ENCODE data around the gene TCF12. TPM values are rescaled to one million over a fixed set of nuclear protein-coding genes. Genes with fewer than 3 reads are reported as not detected.
A peak's percentile ranks its signal among the peaks of the same experiment; 100 is the strongest.

TCF12 gene
- total RNA-seq, 1 donor from 2014 or later, result 194 TPM

- no peak for TF ChIP-seq CTCF (IDR thresholded peaks at IDR 0.05; ENCODE audit: unreplicated experiment)
- no peak for DNase-seq (ENCODE audit: low spot score in 2 of 2, unreplicated experiment in 2 of 2)
- H3K4me3 Mint-ChIP-seq, result no peak overlapping the region
- H3K27me3 Mint-ChIP-seq (ENCODE audit: low read depth), result no peaks in the 10 kb centered on the region
- H3K27ac Mint-ChIP-seq, result peak overlapping the region; percentile 85
- H3K9me3 Mint-ChIP-seq, result peaks cover 5% of the 10 kb centered on the region
- peaks cover 31% of the 10 kb centered on the region for H3K4me1 Mint-ChIP-seq
- peaks cover 25% of the 10 kb centered on the region for H3K36me3 Mint-ChIP-seq
Measured at GRCh38 chr15:57236561-57237300, 318.3 kb downstream of the TCF12 start.

- H3K27me3 Mint-ChIP-seq (ENCODE audit: low read depth), result no peaks in the 10 kb centered on the region
- peaks cover 31% of the 10 kb centered on the region for H3K4me1 Mint-ChIP-seq
- no peak for DNase-seq (ENCODE audit: low spot score in 2 of 2, unreplicated experiment in 2 of 2)
- H3K4me3 Mint-ChIP-seq, result no peak overlapping the region
- H3K9me3 Mint-ChIP-seq, result peaks cover 5% of the 10 kb centered on the region
- H3K36me3 Mint-ChIP-seq, result peaks cover 26% of the 10 kb centered on the region
- peak overlapping the region; percentile 85 for H3K27ac Mint-ChIP-seq
- TF ChIP-seq CTCF (IDR thresholded peaks at IDR 0.05; ENCODE audit: unreplicated experiment), result no peak
Measured at GRCh38 chr15:57237301-57237642, 318.8 kb downstream of the TCF12 start.

- peak overlapping the region; percentile 85 for H3K27ac Mint-ChIP-seq
Measured at GRCh38 chr15:57237676-57238075, 319.2 kb downstream of the TCF12 start.

GRCh38 chr15:57245130-57245529 is 326.7 kb downstream of the TCF12 start:
- H3K9me3 Mint-ChIP-seq, result no peaks in the 10 kb centered on the region
- TF ChIP-seq CTCF (IDR thresholded peaks at IDR 0.05; ENCODE audit: unreplicated experiment), result no peak
- H3K4me1 Mint-ChIP-seq, result peaks cover 27% of the 10 kb centered on the region
- H3K36me3 Mint-ChIP-seq, result peaks cover 23% of the 10 kb centered on the region
- peak overlapping the region; percentile 37 for H3K27ac Mint-ChIP-seq
- H3K27me3 Mint-ChIP-seq (ENCODE audit: low read depth), result no peaks in the 10 kb centered on the region
- DNase-seq (ENCODE audit: low spot score in 2 of 2, unreplicated experiment in 2 of 2), result no peak
- no peak overlapping the region for H3K4me3 Mint-ChIP-seq

More at GRCh38 chr15:57237676-57238075, 319.2 kb downstream of the TCF12 start:
- Mint-ChIP-seq H3K9me3 (peaks cover 5% of the 10 kb centered on the region), H3K27me3 (ENCODE audit: low read depth) (no peaks in the 10 kb centered on the region), H3K4me3 (no peak overlapping the region), H3K4me1 (peaks cover 31% of the 10 kb centered on the region), H3K36me3 (peaks cover 24% of the 10 kb centered on the region)
- TF ChIP-seq CTCF (IDR thresholded peaks at IDR 0.05; ENCODE audit: unreplicated experiment), result no peak
- DNase-seq (ENCODE audit: low spot score in 2 of 2, unreplicated experiment in 2 of 2), result no peak

- Mint-ChIP-seq H3K27me3 (ENCODE audit: low read depth) (no peaks in the 10 kb centered on the region), H3K36me3 (peaks cover 23% of the 10 kb centered on the region), H3K4me1 (peaks cover 27% of the 10 kb centered on the region), H3K27ac (peak overlapping the region; percentile 37), H3K9me3 (no peaks in the 10 kb centered on the region), H3K4me3 (no peak overlapping the region)
- no peak for TF ChIP-seq CTCF (IDR thresholded peaks at IDR 0.05; ENCODE audit: unreplicated experiment)
- no peak for DNase-seq (ENCODE audit: low spot score in 2 of 2, unreplicated experiment in 2 of 2)
Measured at GRCh38 chr15:57245714-57246113, 327.3 kb downstream of the TCF12 start.

Data from mesothelial cell of epicardium (in vitro differentiated cells).